Hypothalamus (tissue), 51 donors: ENCODE data around the gene VPS8.
A peak's percentile ranks its signal among the peaks of the same experiment; 100 is the strongest.

ENCODE experiments used
- DNase-seq, 51 donors: peaks; one replicate each; lab custom pipeline; 2025; lab: John Stamatoyannopoulos, UW

The VPS8 gene

DNA sequence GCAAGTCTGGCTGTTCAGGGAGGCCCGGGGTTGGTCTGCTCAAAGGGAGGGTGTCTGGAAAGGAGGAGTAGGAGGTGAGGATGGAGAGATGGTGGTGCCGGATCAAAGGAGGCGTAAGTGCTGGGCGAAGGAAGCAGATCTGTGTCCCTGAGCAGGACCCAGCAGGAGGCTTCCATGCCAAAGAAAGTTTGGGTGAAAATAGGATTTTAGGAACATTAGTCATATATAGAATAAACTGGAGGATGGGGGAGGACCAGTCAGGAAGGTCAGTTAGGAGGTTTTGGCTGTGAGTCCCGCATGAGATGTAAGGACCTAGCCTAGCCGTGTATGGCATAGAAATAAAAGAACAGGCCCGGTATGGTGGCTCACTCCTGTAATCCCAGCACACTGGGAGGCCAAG lies 28.6 kb upstream of the VPS8 start:
- DNase-seq = no peak

DNA sequence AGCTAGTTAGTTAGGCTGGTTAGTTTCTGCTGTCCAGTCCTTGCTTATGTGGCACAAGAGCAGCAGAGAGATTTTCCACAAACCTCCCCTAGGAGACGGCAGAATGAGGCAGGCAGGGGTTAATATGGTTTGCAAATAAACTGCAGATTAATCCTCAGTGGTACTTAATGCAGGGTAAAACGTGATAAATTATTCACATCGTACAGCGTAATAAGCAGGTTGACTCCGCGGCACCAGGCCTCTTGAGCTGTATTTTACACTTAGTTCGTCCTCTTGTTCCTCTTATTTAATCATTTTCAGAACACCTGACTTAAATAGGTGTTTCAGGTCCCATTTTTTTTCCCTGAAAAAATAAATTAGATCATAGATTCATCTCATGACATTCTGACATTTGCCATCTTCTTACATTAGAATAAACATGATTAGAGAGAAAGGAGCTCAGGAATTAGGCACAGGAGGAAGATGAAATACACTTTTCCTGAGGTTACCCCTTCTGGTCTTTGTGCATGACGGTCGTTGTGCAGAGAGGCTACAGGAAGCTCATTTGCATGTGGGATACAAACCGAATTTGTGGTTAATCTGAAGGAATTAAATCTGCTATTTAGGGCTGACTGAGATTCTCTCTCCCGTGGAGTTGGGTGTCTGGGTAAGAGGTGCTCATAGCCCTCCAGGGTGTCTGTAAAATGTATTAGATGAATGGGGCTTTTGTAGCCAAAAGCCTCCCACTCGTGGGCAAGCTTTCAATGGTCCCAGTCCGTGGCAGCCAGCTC lies 27.1 kb upstream of the VPS8 start:
- DNase-seq = no peak

DNA sequence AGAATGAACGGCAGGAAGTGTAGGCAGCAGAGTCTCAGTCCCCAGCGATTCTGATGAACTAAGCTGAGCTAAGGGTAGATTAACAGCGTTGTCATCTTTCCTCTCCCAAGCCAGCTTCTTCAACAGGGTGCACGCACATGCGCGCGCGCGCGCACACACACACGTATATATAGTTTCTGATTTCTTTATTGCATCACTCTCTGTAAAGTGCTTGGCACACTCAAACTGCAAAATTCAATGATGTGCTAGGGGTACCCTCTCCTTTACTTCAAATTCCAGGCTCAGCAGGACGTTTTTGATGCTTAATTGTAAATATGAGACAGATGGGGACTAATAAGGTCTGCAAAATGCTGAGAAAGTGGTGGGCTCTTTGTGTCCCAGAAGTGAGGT lies 26.1 kb upstream of the VPS8 start:
- no peak for DNase-seq

DNA sequence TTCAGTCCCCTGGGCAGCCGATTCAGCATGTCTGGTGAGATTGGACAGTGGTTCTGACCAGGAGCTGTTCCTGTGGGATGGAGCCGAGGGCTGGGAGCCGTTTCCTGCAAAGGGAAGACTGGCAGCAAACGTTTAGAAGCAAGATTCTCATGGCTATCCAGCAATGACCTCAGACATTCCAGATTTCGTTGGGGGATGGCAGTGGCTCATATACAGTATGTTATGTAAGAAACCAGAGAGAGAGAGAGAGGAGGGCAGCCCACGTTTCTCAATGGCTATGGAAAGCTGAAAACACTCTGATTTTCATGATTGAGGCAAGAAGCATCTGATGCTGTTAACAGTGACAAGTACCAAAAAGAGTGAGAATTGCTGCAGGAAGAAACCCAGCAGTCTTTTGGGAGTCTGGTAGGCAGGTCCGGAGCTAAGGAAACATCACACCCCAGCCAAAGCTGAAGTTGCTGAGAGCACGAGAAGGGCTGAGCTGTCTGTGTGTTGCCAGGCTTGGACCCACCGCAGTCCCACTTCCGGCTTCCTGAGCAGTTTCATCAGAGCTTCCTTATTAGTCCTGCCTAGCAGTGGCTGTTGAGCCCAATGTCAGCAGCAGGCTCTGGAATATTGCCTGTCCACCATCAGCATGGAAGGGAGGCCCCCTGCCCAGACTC lies 25.6 kb upstream of the VPS8 start:
- DNase-seq = peak in 22 of 51 donors; percentile 7 to 46 (median 23)

DNA sequence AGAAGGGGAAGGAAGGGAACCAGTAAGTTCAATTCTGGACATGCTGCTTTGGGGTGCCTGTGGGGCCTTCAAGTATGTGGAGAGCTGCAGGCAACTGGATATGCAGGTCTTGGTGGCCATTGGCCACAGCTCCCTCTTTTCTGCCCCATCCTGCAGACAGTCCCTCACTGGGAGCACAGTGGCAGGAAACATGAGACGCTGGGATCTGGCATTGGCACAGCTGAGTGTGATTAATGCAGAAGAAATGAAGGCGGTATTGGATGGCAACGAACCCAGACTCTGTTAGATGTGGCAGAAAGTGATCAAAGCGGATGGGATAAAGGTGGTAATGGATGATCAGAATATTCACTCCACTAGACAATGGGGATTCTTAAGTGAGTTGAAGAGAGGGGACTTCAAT lies 23.2 kb upstream of the VPS8 start:
- no peak for DNase-seq

- DNase-seq = no peak
Observed at GRCh38 chr3:184789314-184789998, 22.5 kb upstream of the VPS8 start.

DNA sequence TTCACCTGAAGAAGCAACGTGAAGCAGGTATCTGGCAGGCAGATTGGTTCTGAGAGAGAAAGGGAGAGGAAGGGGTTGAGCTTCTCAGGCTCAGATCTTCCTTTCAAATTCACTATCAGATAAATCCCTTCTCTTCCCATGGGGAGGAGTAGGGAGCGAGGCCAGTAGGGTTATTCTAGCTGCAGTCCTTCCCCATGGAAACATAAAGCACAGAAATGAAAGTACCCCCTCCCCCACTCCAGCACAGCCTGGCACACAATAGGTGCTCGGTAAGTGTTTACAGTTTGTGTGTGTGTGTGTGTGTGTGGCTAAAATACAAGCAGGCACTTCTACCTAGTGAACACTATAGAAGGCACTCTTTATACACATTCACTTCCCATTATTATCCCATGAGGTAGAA lies 20.8 kb upstream of the VPS8 start:
- DNase-seq = no peak

GRCh38 chr3:184795522-184796190 lies 16.3 kb upstream of the VPS8 start:
- DNase-seq = no peak

DNA sequence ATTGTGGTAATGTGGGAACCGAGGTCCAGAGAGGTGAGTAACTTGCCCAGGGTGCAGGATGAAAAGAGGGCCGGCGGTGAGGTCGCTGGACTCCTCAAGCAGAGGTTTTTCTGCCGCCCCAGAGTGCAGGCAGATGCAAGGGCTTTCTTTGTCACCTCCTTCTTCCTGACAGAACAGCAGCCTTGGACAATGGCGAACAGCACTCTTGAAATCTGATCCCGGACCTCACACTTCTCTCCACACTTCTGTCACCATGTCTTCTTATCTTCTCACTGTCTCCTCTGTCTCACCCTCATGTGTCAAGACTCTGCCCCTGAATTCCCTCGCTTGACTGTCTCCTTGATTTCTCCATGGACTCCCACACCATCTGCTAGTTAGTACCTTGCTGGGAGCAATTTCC lies 15.4 kb upstream of the VPS8 start:
- DNase-seq = no peak

GRCh38 chr3:184796954-184797353 lies 15.0 kb upstream of the VPS8 start:
- no peak for DNase-seq

- DNase-seq = no peak
Observed at GRCh38 chr3:184798120-184798519, 13.8 kb upstream of the VPS8 start.

DNA sequence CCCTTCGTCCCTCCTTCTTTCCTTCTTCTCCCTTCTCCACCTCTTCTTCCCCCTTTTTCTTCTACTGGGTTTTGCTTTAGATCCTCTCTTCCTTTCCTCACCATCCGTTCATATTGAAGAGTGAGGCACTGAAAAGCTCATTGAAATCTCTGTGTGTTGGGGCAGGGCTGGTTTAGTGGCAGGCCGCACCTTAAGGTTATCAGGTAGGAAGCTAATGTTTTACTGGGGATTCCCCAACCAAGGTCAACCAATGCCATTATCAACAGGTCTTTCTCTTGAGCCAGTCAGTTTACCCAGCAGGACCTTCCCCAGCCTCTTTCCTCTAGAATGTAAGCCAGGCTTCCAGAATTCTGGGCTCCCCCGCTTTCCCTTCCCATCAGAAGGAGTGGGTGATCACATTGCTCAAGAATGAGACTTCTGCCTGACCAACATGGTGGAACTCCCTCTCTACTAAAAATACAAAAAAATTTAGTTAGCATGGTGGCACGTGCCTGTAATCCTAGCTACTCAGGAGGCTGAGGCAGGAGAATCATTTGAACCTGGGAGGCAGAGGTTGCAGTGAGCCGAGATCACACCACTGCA lies 11.5 kb upstream of the VPS8 start:
- DNase-seq = no peak

GRCh38 chr3:184801241-184801785 lies 10.7 kb upstream of the VPS8 start:
- no peak for DNase-seq

GRCh38 chr3:184802150-184802549 lies 9.8 kb upstream of the VPS8 start:
- DNase-seq = no peak

- DNase-seq = no peak
Observed at GRCh38 chr3:184804801-184805200, 7.2 kb upstream of the VPS8 start.

DNA sequence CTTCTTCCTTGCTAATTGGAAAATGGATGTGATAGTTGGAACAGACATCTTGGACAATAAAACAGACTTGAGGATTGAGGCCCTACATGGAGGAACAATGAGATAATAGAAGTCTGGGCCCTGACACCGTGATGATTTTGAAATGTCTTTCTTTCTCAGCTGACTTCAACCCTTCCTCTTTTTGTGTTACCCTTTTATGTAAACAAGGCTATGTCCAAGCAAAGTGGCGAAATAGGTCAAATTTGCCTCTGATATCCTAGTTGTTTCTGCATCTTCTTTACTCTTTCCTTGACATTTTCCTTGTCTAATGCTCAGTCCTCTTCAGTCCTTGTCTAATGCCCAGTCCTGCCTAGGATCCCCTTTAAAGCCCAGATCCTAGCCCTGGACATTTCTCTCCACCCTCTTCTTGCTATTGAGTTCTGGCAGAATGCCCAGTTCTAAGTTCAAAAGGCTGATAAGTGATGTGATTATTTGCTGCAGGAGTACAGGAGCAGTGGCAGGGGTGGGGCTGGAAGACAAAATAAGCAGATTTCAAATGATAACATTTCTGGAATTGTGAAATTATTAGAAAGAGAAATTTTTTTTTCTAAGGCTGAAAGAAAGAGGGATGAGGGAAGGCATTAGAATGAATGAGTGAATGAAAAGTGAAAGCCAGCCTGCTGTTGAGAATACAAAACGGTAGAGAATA lies 6.5 kb upstream of the VPS8 start:
- DNase-seq = peak in 1 of 51 donors; percentile 21

GRCh38 chr3:184806567-184807271 lies 5.2 kb upstream of the VPS8 start:
- DNase-seq = no peak

- no peak for DNase-seq
Observed at GRCh38 chr3:184807549-184807948, 4.4 kb upstream of the VPS8 start.

DNA sequence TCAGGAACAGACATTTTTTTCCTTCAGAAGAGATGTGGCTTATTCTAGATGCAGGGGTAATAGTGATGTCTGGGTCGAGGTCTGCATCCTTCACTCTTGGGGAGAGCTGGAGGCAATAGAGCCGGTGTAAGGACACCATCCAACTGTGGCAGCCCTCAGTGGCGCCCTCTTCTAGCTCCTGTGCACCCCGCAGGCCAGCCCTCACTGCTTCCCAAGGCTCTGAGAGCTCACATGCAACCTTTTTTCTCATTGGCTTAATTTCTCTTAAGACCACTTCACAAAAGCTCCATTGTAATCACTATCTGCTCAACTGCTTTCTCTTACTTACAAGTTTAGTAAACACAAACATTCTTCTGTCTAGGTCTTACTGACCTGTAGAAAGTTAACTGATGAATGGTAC lies 3.9 kb upstream of the VPS8 start:
- no peak for DNase-seq
